Activated CD4-positive, alpha-beta T cell treated with anti-CD3 and anti-CD28 coated beads, Interleukin-2, amount 10 ng/mL, durations not matched to agents 24 days and 14 days (primary cell): Measurements from ENCODE around the gene ADAMTSL3. TPM values are rescaled to one million over a fixed set of nuclear protein-coding genes. Genes with fewer than 3 reads are reported as not detected.
"Not testable (repeated sequence)": the region's sequence is repeated elsewhere in the genome, so short reads cannot be mapped to it uniquely, and the experiment has no call there.

Source experiments
- DNase-seq: peaks from one replicate; pipeline ENCODE4 v3.0.0; 2022
- H3K27ac Mint-ChIP-seq: one replicate; pipeline ENCODE4 v1.8.0; 2022; ENCODE audit warnings: mild to moderate bottlenecking, mixed read lengths
- H3K27me3 Mint-ChIP-seq: one replicate; pipeline ENCODE4 v1.8.0; 2022; ENCODE audit warnings: mixed read lengths
- H3K36me3 Mint-ChIP-seq: one replicate; pipeline ENCODE4 v1.8.0; 2022; ENCODE audit warnings: low read depth, mild to moderate bottlenecking, mixed read lengths
- H3K4me1 Mint-ChIP-seq: one replicate; pipeline ENCODE4 v1.8.0; 2021; ENCODE audit warnings: mixed read lengths
- H3K4me3 Mint-ChIP-seq: one replicate; pipeline ENCODE4 v1.8.0; 2022; ENCODE audit warnings: mild to moderate bottlenecking, moderate library complexity, mixed read lengths
- H3K9me3 Mint-ChIP-seq: one replicate; pipeline ENCODE4 v1.8.0; 2021; ENCODE audit warnings: mixed read lengths
- intact Hi-C: fragments of 100-400 bp; cut with micrococcal nuclease; formaldehyde crosslinking; loops from one replicate; pipeline ENCODE4 v1.15.1; 2023
- total RNA-seq: library from RNA; stranded (reverse); gene quantifications from 2 replicates; pipeline ENCODE4 v1.2.3, GENCODE V29; 2022

ADAMTSL3 gene
- total RNA-seq, 1 donor from 2014 or later: not detected

DNA sequence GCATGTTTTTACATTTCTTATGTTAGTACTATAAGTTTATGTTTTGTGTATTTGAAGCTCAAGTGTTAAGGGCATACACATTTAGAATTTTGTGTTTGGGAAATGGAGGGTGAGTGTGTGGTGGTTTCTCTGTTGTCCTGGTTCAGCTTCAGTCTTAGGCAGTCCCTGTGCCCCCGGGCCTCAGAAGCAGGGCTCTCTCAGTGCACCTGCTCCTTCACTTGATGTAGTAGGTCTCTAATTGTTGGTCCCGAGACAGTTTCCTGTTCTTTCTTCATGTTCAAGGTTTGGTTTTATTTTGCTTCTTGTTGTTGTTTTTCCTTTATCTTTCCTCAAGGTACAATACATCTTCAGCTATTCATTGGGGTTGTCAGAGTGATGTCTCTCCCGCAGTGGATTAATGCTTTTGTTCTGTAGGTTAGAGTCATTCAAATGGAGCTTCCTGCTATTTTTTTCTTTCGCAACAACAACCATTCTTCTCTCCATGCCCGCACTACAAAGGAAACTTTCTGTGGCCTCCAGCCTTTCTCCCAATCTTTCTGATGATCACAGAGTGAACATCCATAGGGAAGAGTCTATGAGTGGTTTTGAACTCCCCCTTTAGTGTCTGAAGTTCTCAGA, 403.9 kb downstream of the ADAMTSL3 start:
- no peaks in the 10 kb centered on the region for H3K4me1 Mint-ChIP-seq
- intact Hi-C loops: no loop called here
- H3K4me3 Mint-ChIP-seq: no peak overlapping the region
- peaks cover 9% of the 10 kb centered on the region for H3K9me3 Mint-ChIP-seq
- H3K36me3 Mint-ChIP-seq: no peaks in the 10 kb centered on the region
- H3K27ac Mint-ChIP-seq: no peak overlapping the region
- peaks cover 3% of the 10 kb centered on the region for H3K27me3 Mint-ChIP-seq
- DNase-seq: no peak

DNA sequence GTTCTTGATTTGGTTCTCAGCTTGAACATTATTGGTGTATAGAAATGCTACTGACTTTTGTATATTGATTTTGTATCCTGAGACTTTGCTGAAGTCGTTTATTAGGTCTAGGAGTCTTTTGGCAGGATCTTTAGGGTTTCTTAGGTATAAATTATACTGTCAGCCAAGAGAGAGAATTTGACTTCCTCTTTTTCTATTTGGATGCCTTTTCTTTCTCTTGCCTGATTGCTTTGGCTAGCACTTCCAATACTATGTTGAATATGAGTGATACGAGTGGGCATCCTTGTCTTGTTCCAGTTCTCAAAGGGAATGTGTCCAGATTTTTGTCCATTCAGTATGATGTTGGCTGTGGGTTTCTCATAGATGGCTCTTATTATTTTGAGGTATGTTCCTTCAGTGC, 409.8 kb downstream of the ADAMTSL3 start:
- intact Hi-C loops, H3K27ac Mint-ChIP-seq, H3K9me3 Mint-ChIP-seq, H3K4me1 Mint-ChIP-seq, DNase-seq, H3K4me3 Mint-ChIP-seq, H3K27me3 Mint-ChIP-seq, H3K36me3 Mint-ChIP-seq: not testable (repeated sequence)

GRCh38 chr15:84068674-84069073, 414.8 kb downstream of the ADAMTSL3 start:
- intact Hi-C loops: not testable (repeated sequence)

GRCh38 chr15:84078038-84078437, 424.1 kb downstream of the ADAMTSL3 start:
- H3K27me3 Mint-ChIP-seq: peaks cover 55% of the 10 kb centered on the region
- DNase-seq, H3K27ac Mint-ChIP-seq, H3K4me3 Mint-ChIP-seq, intact Hi-C loops, H3K36me3 Mint-ChIP-seq, H3K9me3 Mint-ChIP-seq, H3K4me1 Mint-ChIP-seq: not testable (repeated sequence)

More at GRCh38 chr15:84068674-84069073, 414.8 kb downstream of the ADAMTSL3 start:
- H3K27ac Mint-ChIP-seq, H3K4me3 Mint-ChIP-seq, H3K4me1 Mint-ChIP-seq, H3K9me3 Mint-ChIP-seq, DNase-seq, H3K36me3 Mint-ChIP-seq: not testable (repeated sequence)
- peaks cover 12% of the 10 kb centered on the region for H3K27me3 Mint-ChIP-seq

DNA sequence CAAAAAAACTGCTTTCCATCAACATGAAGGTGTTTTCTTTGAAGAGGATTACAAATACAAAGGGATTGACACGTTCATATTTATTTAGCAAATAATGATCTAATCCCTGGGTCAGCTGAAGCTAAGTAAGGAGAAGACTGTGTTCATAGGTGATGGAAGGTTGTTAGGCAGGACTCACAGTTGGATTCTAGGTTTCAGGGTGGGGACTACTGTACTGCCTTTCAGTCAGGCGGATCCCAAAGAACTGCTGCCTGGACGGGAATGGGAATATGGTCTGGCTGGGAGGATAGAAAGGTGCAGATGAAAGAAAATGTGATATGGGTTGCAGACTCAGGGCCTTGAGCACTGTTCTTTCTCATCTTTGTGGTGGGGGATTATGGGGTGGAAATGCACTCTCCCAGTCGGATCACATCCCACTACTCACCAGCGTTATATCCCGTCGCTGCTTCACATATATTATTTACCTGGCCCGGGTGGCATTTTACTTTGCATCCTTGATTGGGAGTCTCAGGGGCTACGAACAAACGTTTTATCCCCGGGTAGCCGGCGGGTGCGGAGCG, 425.5 kb downstream of the ADAMTSL3 start:
- H3K9me3 Mint-ChIP-seq, DNase-seq, H3K36me3 Mint-ChIP-seq, H3K27ac Mint-ChIP-seq, H3K4me1 Mint-ChIP-seq, intact Hi-C loops: not testable (repeated sequence)
- peak overlapping the region; percentile 87 for H3K4me3 Mint-ChIP-seq
- H3K27me3 Mint-ChIP-seq: peaks cover 56% of the 10 kb centered on the region

GRCh38 chr15:84079885-84080777, 426.2 kb downstream of the ADAMTSL3 start:
- Mint-ChIP-seq H3K9me3 (peaks cover 9% of the 10 kb centered on the region), H3K27me3 (peaks cover 52% of the 10 kb centered on the region), H3K36me3 (no peaks in the 10 kb centered on the region), H3K4me3 (peak overlapping the region; percentile 87), H3K4me1 (peaks cover 10% of the 10 kb centered on the region), H3K27ac (no peak overlapping the region)
- DNase-seq: peak; percentile 86
- intact Hi-C loops: no loop called here

DNA sequence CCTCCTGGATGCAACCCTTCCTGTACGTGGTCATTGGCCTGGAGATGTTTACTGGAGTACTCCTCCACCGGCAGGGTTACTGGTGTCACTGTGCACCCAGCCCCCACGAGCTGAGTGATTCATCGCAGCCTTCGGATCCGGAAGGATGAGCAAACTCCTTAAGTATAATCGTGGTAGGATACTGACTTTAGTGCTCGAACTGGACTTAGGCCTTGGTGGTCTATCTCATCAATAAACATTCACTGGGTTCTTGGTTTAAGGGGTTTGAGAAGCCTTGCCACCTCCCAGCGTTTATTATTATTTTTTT, 426.8 kb downstream of the ADAMTSL3 start:
- H3K36me3 Mint-ChIP-seq, H3K9me3 Mint-ChIP-seq, DNase-seq, H3K27ac Mint-ChIP-seq, H3K4me1 Mint-ChIP-seq, intact Hi-C loops: not testable (repeated sequence)
- peaks cover 53% of the 10 kb centered on the region for H3K27me3 Mint-ChIP-seq
- peak overlapping the region; percentile 87 for H3K4me3 Mint-ChIP-seq

GRCh38 chr15:84081391-84082168, 427.7 kb downstream of the ADAMTSL3 start:
- intact Hi-C loops: no loop called here
- no peak overlapping the region for H3K27ac Mint-ChIP-seq
- no peak overlapping the region for H3K4me3 Mint-ChIP-seq
- peaks cover 10% of the 10 kb centered on the region for H3K4me1 Mint-ChIP-seq
- peaks cover 8% of the 10 kb centered on the region for H3K9me3 Mint-ChIP-seq
- no peaks in the 10 kb centered on the region for H3K36me3 Mint-ChIP-seq
- DNase-seq: no peak
- H3K27me3 Mint-ChIP-seq: peaks cover 53% of the 10 kb centered on the region

GRCh38 chr15:84082739-84083138, 428.8 kb downstream of the ADAMTSL3 start:
- H3K9me3 Mint-ChIP-seq: no peaks in the 10 kb centered on the region
- intact Hi-C loops: no loop called here
- H3K4me3 Mint-ChIP-seq: no peak overlapping the region
- peaks cover 44% of the 10 kb centered on the region for H3K27me3 Mint-ChIP-seq
- H3K4me1 Mint-ChIP-seq: peaks cover 10% of the 10 kb centered on the region
- H3K27ac Mint-ChIP-seq: no peak overlapping the region
- no peak for DNase-seq
- H3K36me3 Mint-ChIP-seq: no peaks in the 10 kb centered on the region

DNA sequence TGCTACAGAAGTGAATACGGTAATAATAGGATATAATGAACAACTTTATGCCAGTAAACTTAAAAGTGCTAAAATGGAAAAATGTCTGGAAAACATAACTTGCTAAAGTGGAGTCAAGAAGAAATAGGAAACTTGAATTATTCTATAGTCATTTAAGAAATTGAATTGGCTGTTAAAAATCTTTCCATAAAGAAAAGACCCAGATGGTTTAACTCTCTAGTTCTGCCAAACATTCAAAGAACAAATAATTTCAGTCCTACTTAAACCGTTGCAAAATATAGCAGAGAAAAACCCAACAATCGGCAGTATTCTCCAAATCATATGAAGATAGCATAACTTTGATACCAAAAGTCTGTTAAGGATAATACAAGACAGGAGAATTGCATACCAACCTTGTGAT, 432.1 kb downstream of the ADAMTSL3 start:
- H3K4me3 Mint-ChIP-seq, H3K9me3 Mint-ChIP-seq, H3K36me3 Mint-ChIP-seq, DNase-seq, H3K4me1 Mint-ChIP-seq, H3K27ac Mint-ChIP-seq, intact Hi-C loops: not testable (repeated sequence)
- peaks cover 21% of the 10 kb centered on the region for H3K27me3 Mint-ChIP-seq

Other genes starting within 250 kb of the ADAMTSL3 start
- gene SH3GL3, start 206.8 kb upstream of the ADAMTSL3 start, total RNA-seq: not detected in 2 replicates